ENCODE data around the gene SRPRB. TPM values are rescaled to one million over a fixed set of nuclear protein-coding genes. Genes with fewer than 3 reads are reported as not detected.

The SRPRB gene
- total RNA-seq, 1 donor from 2014 or later = 26.0 TPM

DNA sequence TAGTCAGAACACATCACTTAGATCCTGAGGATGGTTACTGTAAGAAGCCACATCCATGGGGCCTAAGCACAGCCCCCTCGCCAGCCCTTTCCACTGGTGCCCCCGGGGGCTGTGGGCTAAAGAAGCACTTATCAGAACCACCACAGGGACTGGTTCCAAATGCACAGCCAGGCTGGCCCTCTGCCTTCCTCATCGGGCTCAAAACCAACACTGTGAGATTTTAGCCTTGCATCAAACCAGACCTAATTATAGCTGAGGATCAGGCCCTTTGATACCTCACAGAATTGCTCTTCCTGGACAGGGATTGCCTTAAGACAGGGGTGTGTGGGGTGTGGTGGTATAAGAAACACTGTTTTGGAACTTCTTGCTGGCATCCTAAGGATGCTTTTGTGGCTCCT is 23.7 kb downstream of the SRPRB start:
- TF ChIP-seq, protein P1, sequence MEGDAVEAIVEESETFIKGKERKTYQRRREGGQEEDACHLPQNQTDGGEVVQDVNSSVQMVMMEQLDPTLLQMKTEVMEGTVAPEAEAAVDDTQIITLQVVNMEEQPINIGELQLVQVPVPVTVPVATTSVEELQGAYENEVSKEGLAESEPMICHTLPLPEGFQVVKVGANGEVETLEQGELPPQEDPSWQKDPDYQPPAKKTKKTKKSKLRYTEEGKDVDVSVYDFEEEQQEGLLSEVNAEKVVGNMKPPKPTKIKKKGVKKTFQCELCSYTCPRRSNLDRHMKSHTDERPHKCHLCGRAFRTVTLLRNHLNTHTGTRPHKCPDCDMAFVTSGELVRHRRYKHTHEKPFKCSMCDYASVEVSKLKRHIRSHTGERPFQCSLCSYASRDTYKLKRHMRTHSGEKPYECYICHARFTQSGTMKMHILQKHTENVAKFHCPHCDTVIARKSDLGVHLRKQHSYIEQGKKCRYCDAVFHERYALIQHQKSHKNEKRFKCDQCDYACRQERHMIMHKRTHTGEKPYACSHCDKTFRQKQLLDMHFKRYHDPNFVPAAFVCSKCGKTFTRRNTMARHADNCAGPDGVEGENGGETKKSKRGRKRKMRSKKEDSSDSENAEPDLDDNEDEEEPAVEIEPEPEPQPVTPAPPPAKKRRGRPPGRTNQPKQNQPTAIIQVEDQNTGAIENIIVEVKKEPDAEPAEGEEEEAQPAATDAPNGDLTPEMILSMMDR (IDR thresholded peaks at IDR 0.05; ENCODE audit: borderline replicate concordance) = no peak
- Histone ChIP-seq H3K9me3 (replicated peaks) (no peaks in the 10 kb centered on the region), H3K27ac (replicated peaks) (peak overlapping the region; percentile 72), H3K27me3 (ENCODE audit: low read depth) (no peaks in the 10 kb centered on the region), H3K4me3 (no peak overlapping the region), H3K36me3 (peaks cover 18% of the 10 kb centered on the region), H3K4me1 (peaks cover 25% of the 10 kb centered on the region)
- intact Hi-C loops (cut with micrococcal nuclease) = no loop called here
- DNase-seq = no peak

DNA sequence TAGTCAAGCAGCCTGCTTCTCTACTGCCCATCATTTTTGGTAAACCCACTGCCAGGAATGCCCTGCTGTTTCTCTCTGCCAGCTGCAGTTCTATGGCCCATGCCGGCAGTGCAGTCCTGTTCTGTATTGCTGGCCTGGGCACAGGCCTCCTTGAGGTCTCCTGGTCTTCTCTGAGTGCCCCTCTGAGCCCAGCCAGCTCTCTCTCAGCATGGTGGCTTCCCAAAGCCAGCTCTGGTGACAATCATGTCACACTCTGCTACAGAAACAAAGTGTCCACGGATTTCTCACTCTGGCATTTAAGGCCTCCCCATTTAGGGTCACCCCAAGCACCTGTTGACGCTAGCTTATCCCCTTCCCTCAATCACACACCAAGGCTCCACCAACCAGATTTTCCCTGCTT is 24.5 kb downstream of the SRPRB start:
- Histone ChIP-seq H3K4me3 (no peak overlapping the region), H3K36me3 (peaks cover 17% of the 10 kb centered on the region)

DNA sequence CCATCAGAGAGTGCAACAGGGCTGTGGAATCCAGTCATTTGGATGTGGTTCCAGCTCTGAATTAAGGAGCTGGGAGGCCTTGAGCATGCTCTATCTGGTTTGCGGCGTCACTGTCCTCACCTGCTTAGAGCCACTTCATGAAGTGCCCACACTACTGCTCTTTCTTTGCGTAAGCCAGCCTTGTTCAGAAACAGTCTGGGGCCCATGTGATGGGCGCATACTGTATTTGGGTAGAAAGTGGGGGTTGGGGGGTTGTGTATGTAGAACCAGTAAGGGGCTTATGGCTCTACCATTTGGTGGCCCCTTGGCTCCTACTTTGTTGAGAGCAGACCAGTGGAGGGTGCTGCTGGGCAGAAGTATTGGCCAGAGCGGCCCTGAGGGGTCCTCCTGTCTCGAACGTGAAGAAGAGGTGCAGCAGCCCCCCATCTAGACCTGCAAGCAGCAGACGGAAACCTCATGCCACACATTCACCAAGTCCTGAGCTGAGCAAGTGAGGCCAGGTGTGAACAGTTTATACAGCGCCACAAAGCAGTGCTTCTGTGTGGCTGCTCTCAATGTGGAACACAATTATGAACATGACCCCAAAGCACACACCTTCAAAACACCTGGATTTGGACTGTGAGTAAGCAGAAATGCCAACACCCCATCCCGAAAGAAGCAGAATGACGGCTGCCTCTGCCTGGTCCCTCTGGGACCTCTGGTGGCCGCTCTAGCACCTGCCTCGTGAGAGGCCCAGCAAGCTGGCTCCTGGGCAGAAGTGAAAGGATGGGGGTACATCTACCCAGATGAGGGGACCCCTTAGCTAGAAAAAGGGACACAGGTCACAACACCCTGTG is 26.6 kb downstream of the SRPRB start:
- peaks cover 25% of the 10 kb centered on the region for H3K4me1 ChIP-seq
- intact Hi-C loops (cut with micrococcal nuclease) = no loop called here
- TF ChIP-seq, protein P1 (IDR thresholded peaks at IDR 0.05; ENCODE audit: borderline replicate concordance) = peak; percentile 11
- H3K27me3 ChIP-seq (ENCODE audit: low read depth) = no peaks in the 10 kb centered on the region
- H3K4me3 ChIP-seq = no peak overlapping the region
- no peak for DNase-seq
- peaks cover 31% of the 10 kb centered on the region for H3K36me3 ChIP-seq
- H3K9me3 ChIP-seq (replicated peaks) = no peaks in the 10 kb centered on the region
- no peak overlapping the region for H3K27ac ChIP-seq (replicated peaks)

More for the DNA sequence above, 24.5 kb downstream of the SRPRB start:
- Histone ChIP-seq H3K9me3 (replicated peaks) (no peaks in the 10 kb centered on the region), H3K27ac (replicated peaks) (peak overlapping the region; percentile 72), H3K27me3 (ENCODE audit: low read depth) (no peaks in the 10 kb centered on the region), H3K4me1 (peaks cover 25% of the 10 kb centered on the region)
- no peak for DNase-seq
- TF ChIP-seq, protein P1 (IDR thresholded peaks at IDR 0.05; ENCODE audit: borderline replicate concordance) = no peak
- intact Hi-C loops (cut with micrococcal nuclease) = no loop called here

DNA sequence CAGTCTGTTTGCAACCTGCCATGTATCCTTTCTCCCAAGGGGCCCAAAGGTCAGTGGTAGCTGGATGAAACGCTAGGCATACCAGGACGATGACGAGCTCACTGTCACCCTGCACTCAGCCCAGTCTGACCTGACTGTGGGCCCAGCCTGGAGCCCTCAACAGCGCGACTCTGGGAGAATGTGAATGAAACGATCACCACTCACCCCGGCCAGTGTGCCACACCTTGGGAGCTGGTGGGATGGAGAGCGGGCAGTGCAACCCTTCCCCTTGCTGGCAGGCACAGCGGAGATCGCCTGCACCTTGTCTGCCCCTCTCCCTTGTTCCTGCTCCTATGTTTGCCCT is 27.2 kb downstream of the SRPRB start:
- Histone ChIP-seq H3K4me1 (peaks cover 25% of the 10 kb centered on the region), H3K27ac (replicated peaks) (no peak overlapping the region), H3K9me3 (replicated peaks) (no peaks in the 10 kb centered on the region), H3K36me3 (peaks cover 37% of the 10 kb centered on the region), H3K4me3 (no peak overlapping the region), H3K27me3 (ENCODE audit: low read depth) (no peaks in the 10 kb centered on the region)
- intact Hi-C loops (cut with micrococcal nuclease) = no loop called here
- DNase-seq = no peak
- TF ChIP-seq, protein P1 (IDR thresholded peaks at IDR 0.05; ENCODE audit: borderline replicate concordance) = no peak

DNA sequence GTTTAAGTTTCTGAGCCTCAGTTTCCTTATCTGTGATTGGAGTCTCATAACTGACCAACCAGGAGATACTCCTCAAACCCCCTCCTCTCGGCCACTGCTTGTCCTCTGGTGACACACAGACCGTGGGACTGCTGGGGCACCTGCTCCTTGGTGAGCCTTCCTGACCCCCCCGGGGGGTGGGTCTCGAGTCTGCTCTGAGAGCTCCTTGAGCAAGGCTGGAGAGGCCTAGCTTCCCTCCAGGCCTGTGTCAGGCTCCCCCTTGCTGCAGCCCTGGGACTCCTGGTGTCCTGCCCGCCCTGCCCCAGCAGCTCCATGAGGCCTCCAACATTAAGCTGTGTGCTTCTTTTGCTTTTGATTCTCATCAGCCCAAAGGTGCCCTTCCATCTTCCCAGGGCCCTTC is 27.7 kb downstream of the SRPRB start:
- peaks cover 25% of the 10 kb centered on the region for H3K4me1 ChIP-seq
- H3K27ac ChIP-seq (replicated peaks) = no peak overlapping the region
- intact Hi-C loops (cut with micrococcal nuclease) = no loop called here
- H3K4me3 ChIP-seq = no peak overlapping the region
- TF ChIP-seq, protein P1 (IDR thresholded peaks at IDR 0.05; ENCODE audit: borderline replicate concordance) = no peak
- no peaks in the 10 kb centered on the region for H3K27me3 ChIP-seq (ENCODE audit: low read depth)
- peaks cover 41% of the 10 kb centered on the region for H3K36me3 ChIP-seq
- DNase-seq = no peak
- H3K9me3 ChIP-seq (replicated peaks) = no peaks in the 10 kb centered on the region
